NCI-H2196 treated with DMSO at 0.1 percent for 48 hours (cell line): ENCODE measurements around the gene PLA2G3.
"Not testable (repeated sequence)": the region's sequence is repeated elsewhere in the genome, so short reads cannot be mapped to it uniquely, and the experiment has no call there.

ENCODE experiments used
- DNase-seq: peaks from one replicate; lab custom pipeline; 2025; ENCODE audit not compliant: unreplicated experiment; lab: John Stamatoyannopoulos, UW

The PLA2G3 gene

DNA sequence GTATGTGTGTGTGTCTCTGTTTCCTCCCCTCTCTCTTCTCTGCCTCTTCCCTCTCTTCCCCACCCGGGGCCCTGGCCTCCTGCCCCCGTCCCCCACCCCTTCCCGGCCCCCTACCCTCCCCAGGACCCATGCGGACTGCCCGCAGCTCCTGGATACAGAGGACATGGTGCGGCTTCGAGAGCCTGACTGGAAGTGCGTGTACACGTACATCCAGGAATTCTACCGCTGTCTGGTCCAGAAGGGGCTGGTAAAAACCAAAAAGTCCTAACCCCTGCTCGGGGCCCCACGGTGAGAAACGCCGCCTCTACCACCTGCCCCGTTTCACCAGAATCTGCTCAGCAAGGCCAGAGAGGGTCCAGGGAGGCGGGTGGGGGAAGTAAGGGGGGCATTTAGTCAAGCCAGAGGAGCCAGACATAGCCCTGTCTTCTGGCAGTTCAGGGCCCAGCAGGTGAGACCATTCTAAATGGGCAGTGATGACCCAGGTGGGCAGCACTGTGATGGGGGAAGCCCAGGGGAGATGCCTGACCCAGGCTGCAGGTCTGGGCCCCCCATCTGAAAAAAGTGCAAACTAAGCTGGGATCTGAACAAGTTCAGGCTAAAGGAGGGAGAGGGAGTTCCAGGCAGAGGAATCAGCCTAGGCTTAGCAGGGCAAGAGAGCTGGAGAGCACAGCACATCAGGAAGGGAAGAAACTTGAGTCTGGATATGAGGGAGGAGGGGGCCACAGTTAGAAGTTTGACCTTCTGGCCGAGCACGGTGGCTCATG, 39.4 kb downstream of the PLA2G3 start:
- no peak for DNase-seq

DNA sequence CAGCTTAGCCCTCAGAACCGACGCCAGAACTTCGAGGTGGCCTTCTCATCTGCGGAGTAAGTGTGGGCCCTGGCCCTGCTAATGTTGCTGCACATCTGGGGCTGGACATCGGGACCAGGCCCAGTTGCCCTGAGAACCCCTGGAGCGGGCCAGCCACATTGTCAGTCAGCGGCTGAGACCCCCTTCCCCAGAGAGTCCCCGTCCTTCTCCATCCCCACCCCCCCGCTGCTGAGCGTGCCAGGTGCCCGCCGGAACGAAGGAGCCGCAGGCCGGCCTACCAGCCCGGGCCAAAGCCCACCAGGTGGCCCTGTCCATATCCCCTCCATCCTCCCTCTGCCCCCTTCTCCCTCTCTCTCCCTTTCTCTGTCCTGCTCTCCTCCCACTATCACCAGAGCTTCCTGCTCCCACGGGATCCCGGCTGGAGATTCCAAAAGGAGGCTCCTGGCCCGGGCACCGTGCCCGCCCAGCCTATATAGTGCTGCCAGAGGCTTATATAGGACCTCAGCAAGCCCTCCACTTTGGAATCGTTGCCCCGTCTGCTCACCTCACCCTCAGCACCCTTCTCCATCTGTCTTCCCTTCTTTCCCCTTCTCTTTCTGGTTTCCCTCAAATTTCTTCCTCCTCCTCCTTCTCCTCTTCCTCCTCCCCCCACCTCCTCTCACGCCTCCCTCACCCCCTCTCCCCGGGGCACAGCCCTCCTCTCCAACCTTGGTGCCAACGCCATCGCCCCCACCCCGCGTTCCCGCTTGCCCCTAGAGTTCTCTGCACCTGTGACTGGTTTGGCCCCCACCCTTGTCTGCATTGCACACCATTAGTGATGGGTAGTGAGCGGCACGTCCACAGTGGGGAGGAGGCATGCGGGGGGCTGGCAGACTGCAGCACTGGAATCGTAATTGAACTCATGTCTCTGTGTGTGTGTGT, 40.2 kb downstream of the PLA2G3 start:
- no peak for DNase-seq

DNA sequence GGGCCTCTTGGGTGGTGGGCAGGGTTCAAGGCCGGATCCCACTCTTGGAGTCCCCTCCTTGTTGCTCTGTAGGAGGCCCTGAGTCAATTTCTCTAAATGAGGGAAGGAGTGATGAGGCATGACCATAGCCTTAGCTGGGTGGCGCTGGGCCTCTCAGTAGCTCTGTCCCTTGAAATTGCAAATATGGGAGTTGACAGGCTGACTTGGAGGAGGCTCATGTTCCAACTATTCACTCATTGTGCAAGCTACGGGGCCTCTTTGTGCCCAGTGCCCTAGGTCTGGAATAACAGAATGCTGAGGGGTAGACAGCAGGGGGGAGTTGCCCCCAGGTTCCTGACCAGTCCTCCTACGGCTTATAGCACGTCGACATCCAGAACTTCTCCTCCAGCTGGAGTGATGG, 40.9 kb downstream of the PLA2G3 start:
- DNase-seq, result no peak

DNA sequence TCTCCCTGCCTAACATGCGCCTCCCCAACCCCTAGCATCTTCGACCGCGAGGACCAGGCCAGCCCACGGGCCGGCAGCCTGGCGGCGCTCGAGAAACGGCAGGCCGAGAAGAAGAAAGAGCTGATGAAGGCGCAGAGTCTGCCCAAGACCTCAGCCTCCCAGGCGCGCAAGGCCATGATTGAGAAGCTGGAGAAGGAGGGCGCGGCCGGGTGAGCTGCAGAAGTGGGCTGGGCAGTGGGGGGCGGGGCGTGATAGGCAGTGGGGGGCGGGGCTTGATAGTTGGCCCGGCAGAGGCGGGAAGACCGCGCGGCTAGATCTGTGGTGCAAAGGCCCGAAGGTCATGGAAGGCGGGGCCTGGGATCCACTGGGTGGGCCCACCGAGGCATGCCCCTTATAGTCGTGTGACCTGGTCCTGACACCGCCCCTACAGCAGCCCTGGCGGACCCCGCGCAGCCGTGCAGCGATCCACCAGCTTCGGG, 41.6 kb downstream of the PLA2G3 start:
- DNase-seq, result no peak

DNA sequence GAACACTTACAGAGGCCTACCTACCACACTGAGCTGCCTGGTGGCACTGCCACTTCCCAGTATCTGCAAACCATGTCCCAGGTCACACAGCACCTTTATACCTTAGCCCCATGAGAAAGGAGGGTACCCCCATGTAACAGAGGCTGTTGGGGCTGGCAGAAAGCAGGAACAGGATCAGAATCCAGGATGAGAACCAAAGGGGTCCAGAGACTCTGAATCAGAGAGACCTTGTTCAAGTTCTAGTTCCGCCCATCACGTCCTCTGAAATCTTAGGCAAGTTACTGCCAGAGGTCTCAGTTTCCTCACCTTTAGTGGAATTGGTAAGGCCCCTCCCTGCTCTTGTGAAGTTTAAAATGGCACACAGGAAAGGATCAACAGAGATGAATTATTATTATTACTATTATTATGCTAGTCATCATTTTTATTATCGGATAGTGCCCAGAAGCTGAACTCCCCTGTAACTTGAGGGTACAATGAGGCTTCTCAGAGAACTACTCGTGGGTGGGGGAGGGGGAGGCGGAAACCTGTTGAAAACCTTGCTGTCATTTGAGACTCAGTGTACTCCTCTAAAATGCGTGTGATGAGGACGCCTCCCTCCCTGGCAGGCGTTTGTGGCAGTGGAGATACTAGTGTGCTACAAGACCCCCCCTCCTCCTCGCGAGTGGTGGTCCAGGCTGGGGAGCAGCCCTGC, 42.2 kb downstream of the PLA2G3 start:
- no peak for DNase-seq

DNA sequence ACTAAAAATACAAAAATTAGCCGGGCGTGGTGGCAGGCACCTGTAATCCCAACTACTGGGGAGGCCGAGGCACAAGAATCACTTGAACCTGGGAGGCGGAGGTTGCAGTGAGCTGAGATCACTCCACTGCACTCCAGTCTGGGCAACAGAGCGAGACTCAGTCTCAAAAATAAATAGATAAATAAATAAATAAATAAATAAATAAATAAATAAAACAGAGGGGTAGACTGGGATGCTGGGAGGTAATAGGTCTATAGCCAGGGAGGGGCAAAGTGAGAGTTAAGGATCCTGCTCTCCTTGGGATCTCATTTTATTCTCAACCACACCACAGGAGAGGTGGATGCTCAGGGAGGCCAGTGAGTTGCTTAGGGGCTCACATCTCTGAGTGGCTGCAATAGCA, 42.8 kb downstream of the PLA2G3 start:
- not testable (repeated sequence) for DNase-seq

DNA sequence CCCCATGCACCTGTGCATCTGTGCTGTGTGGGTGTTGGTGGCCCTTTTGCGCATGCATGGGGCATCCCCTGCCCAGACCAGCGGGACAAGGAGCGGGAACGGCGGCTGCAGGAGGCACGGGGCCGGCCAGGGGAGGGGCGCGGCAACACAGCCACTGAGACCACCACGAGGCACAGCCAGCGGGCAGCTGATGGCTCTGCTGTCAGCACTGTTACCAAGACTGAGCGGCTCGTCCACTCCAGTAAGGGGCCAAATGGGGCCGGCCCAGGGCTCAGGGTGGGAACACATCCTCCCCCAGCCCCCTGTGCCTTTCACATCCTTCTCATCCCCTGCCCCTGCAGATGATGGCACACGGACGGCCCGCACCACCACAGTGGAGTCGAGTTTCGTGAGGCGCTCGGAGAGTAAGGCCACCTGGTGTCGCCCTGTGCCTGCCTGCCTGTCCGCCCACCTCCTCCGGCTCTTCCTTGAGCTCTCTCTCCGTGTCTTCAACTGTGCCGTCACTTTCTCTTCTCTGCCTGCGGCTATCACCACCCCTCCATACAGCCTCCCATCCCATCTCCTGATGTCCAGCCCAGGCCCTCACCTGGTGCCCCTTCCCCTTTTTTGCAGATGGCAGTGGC, 43.5 kb downstream of the PLA2G3 start:
- no peak for DNase-seq

DNA sequence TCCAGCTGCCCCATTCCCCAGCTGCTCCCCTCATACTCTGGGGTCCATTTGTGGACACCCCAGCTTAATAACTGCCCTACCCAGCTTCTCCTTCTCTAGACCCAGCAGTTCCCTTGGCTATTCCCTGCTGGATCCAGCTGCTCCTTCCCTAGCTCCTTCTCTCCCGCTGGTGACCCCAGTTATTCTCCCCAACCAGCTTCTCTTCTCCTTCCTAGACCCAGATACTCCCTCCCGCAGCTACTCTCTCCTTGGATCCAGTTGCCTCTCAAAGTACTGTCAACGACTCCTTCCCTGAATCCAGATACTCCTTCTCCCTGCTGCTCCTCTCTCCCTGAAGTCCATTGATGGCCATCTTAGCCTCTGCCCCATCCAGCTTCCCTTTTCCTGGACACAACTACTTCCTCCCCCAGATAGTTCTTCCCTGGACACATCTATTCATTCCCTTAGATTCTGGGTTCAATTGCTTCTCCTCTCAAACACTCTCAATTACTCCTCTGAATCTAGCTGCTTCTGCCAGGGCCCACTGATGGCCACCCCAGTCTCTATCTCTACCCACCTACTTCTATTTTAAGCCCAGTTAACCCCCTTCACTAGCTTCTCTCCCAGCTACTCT, 44.6 kb downstream of the PLA2G3 start:
- DNase-seq, result no peak

DNA sequence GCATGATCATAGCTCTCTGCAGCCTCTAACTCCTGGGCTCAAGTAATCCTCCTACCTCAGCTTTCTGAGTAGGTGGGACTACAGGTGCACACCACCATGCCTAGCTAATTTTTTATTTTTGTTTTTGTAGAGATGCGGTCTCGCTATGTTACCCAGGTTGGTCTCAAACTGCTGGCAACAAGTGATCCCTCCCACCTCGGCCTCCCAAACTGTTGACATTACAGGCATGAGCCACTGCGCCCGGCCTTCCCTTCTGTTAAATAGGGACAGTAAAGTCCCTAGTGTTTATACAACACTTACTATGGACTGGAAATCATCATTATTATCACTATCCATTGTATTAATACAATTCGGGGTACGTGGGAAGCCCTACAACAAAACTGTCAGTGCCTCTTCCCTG, 45.6 kb downstream of the PLA2G3 start:
- DNase-seq, result no peak

DNA sequence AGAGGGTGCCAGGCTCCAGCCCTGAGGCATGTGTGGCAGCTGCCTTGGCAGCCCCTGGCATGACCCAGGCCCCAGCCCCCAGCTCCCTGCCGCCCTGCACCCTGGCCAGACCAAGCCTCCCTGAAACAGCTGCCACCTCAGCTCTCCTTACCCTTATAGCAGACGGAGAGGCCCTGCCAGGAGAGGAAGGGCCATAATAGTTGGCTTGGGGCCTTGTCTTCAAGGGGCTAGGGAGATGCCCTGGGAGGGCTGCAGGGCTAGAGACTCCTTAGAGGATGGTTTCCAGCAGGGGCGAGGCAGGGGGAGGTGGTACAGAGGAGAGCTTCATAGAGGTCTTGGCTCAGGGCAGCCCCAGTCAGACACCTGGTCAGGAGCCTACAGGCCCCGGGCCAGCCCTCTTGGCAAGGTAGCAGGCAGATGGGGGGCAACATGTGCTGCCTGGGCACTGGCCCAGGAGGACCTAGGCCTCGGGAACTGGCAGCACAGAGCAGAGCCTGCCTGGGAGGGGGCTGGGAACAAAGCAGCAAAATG, 46.2 kb downstream of the PLA2G3 start:
- peak; percentile 12 for DNase-seq

DNA sequence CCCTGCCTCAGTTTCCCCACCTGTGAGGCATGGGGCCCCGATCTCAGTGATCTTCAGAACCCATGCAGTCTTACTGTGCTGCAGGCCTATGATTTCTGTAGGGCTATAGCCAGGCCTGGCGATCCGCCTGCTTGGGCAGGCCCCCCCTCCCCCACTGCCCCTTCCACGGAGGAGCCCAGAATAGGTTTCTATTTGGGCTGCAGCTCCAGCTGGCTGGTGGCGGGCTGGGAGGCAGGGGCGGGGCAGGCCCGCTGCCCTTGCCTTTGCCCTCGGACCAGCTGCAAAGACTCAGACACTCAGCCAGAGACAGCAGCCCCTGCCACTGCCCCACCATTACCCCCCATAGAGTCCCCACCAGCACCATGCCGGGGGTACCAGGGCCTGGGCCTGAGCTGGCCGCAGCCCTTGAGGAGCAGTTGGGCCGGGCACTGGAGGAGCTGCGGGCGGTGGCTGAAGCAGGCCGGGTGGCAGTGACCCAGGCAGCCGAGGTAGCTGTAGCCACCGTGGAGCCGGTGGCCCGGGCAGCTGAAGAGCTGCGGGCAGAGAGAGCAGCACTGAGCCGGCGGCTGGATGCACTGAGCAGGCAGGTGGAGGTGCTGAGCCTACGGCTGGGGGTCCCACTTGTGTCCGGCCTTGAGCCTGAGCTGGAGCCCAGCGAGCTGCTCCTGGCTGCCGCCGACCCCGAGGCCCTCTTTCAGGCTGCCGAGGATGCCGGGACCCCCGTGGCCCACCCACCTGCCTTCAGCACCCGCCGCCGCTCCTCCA, 47.0 kb downstream of the PLA2G3 start:
- peak; percentile 10 for DNase-seq

DNA sequence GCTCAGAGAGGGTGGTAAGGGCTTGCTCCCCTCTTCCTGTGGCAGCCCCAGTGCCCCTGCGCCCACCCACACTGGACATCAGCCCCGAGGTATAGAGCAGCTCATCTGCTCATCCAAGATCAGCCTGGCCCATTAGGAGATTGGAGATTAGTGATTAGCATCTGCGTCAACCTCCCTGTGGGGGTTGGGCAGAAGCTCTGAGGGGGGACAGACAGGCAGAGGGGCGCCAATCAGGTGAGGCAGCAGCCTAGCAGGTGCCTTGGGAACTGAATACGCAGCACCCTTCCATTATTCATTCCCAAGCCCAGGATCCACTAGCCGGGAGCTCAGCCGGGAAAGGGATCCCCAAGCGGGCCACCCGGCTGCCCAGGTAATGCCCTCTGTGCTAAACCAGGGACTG, 48.1 kb downstream of the PLA2G3 start:
- no peak for DNase-seq

DNA sequence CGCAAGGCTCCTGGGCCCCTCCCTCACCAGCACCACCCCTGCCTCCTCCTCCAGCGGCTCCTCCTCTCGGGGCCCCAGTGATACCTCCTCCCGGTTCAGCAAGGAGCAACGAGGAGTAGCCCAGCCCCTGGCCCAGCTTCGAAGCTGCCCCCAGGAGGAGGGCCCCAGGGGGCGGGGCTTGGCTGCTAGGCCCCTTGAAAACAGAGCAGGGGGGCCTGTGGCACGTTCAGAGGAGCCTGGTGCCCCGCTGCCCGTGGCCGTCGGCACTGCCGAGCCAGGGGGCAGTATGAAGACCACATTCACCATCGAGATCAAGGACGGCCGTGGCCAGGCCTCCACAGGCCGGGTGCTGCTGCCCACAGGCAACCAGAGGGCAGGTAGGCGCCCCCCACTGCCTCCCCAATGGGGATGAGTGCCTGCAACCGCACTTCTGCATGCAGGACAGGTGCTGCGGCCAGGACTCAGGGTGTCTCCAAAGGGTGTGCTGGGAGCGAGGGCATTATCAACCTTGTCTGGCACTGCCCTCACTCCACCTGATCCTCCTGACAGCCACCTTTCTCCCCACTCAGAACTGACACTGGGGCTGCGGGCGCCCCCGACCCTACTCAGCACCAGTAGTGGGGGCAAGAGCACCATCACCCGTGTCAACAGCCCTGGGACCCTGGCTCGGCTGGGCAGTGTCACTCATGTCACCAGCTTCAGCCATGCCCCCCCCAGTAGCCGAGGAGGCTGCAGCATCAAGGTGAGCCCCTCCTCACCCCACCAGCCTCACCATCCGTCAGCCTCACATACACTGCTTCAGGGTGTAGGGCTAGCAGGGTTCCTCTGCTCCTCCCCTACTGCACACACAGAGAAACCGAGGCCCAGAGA, 49.0 kb downstream of the PLA2G3 start:
- no peak for DNase-seq

DNA sequence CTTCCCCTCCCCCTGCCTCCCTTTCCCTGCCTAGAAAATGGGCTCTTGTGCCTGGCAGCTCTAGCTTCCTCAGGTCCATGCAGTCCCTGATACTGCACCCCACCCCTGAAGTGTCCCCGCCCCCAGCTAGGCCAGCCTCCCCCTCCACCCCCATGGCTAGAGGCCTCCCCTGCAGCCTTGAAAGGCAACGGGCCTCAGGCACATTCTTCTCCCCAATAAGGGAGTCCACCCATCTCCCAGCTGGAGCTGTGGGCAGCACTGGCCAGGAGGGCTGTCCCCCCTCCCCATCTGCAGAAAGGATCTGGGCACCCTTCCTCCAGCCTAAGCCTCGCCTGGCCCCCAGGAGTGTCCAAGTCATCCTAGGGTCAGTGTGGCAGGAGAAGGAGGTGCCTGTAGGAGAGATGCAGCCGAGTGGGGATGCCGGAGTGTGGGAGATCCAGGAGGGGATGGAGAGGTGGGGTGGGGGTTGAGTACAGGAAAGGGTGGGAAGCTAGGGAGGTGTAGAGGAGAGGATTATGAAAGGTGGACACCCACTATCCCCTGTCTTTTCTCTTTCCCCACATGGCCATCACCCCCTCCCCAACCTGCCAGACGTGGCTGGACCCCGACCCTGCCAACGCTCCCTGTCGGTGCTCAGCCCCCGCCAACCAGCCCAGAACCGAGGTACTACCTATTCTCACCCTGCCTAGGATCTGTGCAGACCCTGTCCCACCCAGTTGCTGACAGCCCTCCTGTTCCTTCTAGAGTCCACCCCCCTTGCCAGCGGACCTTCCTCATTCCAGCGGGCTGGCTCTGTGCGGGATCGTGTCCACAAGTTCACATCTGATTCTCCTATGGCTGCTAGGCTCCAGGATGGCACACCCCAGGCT, 49.9 kb downstream of the PLA2G3 start:
- DNase-seq, result no peak

DNA sequence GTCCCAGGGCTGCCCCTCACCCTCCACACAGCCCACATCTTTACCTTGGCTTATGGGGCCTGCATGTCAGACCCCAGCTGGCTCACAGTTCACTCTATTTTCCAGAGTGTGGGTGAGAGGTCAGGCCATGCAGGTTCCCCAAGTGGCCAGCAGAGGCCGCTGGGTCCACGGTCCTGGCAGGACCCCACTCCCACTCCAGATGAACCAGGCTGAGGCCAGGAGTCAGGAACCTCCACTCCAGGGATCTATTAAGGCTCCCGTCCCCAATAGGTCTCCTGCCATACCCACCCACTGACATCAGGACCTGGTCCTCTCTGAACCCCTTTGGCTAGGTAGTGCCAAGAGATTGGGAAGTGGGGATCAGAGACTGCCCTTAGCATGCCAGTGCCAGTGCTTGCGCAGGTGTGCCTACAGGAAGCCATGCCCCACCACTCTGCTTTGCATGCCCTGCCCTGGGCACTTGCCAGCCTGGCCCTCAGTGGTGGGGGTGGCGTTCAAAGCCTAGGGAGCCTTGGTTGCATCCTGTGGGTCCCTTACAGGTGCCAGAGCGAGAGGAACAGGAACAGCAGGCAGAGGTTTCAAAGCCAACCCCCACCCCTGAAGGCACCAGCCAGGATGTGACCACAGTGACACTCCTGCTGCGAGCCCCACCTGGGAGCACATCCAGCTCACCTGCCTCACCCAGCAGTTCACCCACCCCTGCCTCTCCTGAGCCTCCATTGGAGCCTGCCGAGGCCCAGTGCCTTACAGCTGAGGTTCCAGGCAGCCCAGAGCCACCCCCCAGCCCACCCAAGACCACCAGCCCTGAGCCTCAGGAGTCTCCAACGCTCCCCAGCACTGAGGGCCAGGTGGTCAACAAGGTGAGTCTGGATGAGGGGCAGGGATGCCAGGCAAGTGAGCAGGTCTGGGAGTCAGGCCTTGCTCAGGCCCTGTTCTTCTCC, 50.9 kb downstream of the PLA2G3 start:
- DNase-seq, result peak; percentile 13

DNA sequence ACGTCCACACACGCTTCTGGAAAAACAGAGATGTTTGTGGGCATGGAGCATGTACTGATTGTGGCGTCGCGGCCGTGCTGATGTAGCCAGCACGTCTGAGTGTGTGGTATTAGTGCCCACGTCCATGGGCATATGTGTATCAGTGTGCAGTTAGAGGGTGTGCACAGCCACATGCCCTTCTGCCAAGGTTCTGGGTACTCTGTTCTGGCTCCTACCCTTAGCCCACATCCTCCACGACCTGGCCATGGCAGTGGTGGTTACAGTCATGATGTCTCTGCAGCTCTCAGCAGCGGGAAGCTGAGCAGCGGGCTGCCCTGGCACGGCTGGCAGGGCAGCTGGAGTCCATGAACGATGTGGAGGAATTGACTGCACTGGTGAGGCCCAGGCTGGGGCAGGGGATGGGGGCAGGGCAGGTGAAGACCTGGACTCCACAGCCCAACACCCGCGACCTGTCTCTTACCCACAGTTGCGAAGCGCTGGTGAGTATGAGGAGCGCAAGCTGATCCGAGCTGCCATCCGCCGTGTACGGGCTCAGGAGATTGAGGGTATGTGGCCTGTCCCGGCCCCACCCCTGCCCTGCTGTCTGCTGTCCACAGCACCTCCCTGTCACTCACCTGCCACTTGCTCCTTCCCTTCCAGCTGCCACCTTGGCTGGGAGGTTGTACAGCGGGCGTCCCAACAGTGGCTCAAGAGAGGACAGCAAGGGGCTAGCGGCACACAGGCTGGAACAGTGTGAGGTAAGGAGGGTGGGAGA, 51.9 kb downstream of the PLA2G3 start:
- no peak for DNase-seq
